Activated gamma-delta T cell treated with Interleukin-2 at 50 U/mL for 16 hours (primary cell): ENCODE measurements around the gene PTPRN2.

Experiments used
- DNase-seq: peaks from one replicate; pipeline ENCODE4 v3.0.0-alpha.2; 2020

The PTPRN2 gene

DNA sequence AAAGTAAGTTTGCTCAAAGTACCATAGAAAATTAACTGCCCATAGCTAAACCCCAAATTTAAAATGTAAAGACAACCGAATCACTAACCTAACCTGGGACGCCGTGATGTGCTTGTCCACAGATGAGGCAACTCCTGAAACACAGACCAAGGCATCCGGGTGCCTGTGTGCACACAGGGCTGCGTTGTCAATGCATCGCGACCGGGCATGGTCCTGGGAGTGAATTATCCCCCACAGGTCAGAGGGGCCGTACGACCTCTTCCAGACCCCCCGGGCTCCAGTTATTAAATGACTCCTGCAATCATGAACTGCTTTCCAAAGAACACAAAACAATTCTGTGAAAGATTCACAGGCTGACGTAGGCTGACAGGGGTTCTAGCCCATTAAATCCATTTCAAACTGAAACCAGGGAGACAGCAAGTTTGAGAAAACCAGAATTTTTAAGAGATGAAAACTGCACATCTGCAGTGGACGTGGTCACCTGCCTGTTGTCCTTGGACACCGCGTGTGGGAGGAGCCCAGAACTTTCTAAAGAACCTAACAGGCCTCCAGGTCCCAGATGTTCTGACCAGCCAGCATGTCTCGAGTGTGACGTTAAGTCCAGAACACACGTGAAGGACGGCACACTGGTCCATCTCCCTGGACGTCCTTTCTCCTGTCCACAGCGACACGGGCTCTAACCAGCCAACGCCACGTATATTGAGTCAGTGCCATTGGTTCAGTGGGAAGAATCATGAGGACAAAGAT, 953.0 kb downstream of the PTPRN2 start:
- DNase-seq, result no peak

- no peak for DNase-seq
Measured at GRCh38 chr7:157633465-157634185, 954.0 kb downstream of the PTPRN2 start.

DNA sequence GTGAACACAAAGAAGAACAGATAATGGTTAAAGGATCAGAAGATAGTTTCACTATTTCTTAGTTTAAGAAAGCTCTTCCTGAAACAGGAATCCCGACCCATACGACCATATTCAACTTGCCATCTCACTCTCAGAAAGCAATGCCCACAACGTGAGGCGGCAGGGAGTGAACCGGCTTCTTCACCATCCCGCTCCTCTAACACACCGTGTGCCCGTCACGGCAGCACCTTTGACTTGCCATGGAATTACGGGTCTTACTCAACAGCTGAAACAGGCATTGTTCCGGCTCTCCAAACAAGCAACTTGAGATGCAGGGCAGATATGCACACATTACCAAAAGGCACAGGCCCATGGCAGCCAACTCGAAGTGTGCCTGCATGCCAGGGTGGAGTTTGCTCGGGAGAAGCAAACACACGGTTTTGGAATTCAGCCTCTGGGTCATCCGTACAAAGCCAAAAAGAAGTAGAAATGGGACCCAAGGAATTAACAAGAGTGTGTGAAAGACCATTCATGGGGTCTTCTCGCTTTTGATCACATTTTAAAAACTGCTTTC, 957.2 kb downstream of the PTPRN2 start:
- DNase-seq, result no peak

GRCh38 chr7:157628456-157628855, 959.2 kb downstream of the PTPRN2 start:
- no peak for DNase-seq

DNA sequence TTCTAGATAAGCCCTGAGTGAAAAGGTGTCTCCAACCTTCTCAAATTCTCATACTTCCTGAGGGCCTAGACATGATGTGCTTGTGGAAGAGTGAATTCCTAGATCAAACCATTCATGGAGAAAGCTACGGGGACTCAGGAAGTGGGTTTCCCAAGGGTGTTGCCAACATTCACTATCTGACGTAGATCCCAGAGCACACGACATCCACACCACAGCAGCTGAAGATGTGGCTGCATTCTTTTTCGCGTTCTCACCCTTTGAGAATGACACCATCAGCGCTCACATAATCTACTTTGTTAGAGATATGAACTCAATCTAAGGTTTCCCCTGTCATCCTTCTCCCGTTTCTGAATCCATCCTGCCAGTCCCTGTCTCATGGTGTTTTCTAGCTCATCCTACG, 960.0 kb downstream of the PTPRN2 start:
- DNase-seq, result no peak

DNA sequence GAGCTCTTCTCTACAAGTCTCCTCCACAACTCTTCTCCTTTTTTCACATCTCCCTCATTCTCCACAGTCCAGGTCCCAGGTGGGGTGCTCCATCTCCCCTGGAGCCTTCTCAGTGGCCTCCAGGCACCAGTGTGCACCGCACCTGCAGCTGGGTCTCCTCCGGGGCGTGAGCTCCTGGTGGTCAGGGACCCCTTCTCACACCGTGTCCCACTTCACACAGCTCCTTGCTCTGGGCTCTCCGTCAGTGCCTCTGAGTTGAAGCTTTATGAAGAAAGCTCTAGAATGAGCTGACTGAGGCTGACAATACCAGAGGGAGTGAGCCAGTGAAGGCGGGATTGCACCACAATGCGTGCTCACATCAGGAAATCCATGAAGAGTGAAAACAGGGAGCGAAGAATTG, 960.6 kb downstream of the PTPRN2 start:
- DNase-seq, result no peak

DNA sequence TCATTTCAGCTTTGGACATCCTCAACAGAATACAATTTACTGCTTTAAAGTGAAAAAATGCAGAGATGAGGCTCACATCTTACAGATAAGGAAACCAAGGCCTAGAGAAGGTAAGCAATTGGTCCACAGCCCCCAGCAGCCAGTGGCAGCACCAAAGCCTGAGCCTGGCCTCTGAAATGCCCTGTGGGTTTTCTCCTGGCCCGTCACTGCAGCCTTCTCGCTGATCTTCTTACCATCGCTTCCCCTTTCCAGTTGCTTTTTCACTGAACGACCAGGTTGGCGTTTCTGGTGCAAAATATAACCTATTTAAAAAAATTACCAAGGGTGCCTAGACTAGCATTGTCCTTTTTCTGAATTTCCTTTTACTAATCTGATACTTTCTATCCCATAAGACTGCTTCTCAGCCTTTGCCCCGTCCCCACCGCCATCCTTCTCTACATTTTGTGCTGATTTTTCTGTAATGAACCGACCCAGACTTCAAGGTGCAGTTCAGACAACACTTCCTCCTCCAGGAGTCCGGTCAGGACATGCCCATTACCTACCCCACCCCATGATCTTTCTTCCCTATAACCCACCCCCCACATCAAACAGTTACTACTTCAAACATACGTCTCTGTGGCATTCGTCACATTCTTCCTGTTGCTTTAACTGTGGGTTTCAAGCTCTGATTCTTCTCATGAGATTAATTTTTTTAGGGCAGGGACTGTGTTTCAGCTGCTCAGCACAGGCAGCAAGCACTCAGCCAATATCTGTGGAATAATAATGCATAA, 961.5 kb downstream of the PTPRN2 start:
- no peak for DNase-seq

DNA sequence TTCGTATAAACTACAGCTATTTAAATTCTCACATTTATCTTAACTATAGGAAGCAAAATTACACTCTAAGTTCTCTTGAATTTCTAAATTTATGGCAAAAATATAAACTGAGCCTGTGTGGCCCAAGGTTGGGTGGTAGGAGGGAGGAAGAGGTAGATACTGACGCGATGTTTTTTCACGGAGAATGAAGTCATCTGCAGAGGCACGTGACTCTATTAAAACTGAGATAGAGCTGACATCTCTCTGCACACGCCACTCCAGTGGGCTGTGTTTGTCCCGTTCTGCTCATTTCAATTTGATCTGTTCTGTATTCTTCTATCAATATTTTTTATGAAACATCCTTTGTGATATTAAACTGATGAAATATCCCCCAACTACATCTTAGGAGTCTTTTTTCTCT, 964.1 kb downstream of the PTPRN2 start:
- DNase-seq, result no peak

- DNase-seq, result no peak
Measured at GRCh38 chr7:157622408-157623205, 965.0 kb downstream of the PTPRN2 start.

DNA sequence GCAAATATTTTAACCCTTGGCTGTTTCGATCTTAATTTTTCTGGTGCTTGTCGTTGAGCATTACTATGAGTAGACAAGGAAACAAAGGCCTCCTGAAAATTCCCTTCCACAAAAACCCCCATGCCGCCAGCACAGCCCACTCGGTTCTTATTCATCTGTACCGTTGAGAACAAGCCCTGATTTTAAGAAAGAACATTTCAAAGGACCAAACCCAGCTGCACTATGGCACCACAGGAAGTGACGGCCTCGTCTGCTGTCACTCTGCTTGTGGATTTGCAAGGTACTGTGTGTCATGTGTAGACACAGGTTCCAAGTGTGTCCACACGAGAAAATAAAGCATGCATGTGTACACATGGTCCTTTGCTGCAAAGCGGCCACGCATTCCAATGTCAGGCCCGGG, 965.6 kb downstream of the PTPRN2 start:
- DNase-seq, result peak; percentile 22

DNA sequence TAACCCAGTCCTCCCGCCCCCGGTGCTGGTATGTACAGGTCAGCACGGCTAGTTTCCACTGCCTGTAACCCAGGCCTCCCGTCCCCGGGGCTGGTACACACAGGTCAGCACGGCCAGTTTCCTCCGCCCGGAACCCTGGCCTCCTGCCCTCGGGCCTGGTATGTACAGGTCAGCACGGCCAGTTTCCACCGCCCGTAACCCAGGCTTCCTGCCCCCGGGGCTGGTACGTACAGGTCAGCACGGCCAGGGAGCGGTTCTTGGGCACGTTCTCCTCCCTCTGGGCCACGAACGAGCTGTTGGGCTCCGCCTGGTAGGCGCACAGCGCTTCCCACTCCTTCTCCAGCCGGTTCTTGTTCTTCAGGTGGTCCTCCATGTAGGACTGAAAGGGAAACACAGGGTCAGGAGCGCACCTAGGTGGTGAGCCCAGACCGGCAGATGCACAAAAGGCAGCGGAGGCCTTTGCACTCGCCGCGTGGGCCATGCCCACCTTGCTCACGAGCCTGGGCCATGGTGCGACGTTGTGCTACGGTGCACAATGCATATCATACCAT, 966.4 kb downstream of the PTPRN2 start:
- DNase-seq, result no peak

- no peak for DNase-seq
Measured at GRCh38 chr7:157620616-157621015, 967.0 kb downstream of the PTPRN2 start.

DNA sequence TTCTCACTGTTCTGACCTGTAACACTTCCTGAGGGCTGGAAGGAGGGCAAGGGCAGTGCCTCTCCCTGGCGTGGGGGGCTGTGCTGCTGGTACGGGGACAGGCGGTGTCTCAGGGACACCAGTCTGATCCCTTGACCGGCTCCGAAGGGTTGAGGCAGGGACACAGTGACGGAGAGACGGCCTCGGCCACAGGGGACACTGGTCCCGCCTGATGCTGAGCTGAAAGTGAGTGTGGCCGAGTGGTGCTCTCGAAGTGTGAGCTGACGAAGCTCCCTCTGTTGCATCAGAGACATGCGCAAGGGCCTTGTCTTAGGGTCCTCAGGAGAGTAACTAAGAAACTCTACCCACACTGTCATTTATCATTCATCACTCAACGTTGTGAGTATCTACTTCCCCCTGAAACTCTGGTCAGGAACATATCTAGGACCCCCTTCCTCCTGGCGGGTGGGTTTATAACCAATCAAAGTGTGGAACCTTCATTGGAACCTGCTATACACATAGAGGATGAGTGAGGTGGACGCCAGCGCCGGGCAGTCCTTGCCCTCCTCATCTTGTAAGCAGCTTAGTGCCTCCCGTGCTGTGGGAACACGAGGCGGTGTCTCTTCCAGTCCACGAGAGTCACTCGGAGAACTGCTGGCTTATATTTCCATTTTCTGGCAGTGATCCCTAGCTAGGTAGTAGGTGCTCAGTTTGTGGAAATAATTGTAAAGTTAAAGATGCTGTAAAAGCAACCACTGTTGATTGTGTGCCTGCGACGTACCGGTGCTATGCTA, 967.7 kb downstream of the PTPRN2 start:
- DNase-seq, result no peak

- no peak for DNase-seq
Measured at GRCh38 chr7:157618823-157619606, 968.6 kb downstream of the PTPRN2 start.

DNA sequence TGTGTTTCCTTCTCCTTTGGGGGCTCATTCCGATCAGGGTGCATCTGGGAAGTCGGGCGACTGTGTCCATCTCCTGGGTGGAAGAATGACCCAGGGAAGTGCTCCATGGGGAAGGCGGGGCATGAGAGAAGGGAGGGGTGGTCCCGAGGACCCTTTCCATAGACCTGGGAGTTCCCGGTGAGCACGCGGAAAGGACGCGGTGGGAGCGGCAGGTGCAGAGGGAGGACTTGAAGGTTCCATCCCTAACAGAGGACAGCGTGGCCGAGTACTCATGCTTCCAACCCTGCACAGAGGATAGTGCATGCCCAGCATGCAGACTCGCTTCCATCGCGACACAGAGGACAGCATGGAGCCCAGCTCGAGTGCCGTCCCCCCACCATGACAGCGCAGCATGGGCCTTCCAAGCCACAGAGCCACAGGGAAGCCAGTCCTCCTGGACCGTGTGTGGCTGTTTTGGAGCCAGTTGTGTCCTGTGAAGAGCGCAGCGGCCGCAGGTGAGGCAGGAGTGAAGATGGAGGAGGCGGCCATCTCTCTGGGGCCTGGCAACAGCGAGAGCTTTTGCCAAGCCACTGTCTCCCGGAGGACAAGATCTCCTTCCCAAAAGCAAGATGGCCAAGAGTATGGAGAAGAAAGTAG, 969.4 kb downstream of the PTPRN2 start:
- no peak for DNase-seq

- DNase-seq, result no peak
Measured at GRCh38 chr7:157617401-157617800, 970.2 kb downstream of the PTPRN2 start.

DNA sequence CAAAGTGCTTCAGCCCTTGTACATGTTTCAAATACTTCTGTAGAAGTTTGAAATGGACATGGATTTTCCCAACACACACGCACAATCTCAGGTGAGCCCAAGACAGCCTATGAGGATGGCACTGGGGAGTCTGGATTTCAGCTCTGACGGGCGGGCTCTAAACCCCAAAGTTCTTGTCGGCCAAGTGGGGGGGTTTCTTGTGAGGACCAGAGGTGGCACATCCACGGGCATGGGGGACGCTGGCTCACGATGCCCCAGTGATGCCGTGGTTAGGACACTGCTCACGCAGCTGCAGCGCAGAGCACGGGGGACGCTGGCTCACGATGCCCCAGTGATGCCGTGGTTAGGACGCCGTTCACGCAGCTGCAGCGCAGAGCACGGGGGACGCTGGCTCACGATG, 970.7 kb downstream of the PTPRN2 start:
- DNase-seq, result no peak

GRCh38 chr7:157616426-157616825, 971.2 kb downstream of the PTPRN2 start:
- no peak for DNase-seq

GRCh38 chr7:157615852-157616251, 971.8 kb downstream of the PTPRN2 start:
- DNase-seq, result no peak
